Fibroblast of skin of left quadriceps (primary cell): ENCODE results near the gene FAM25C.
"Not testable (repeated sequence)": the region's sequence is repeated elsewhere in the genome, so short reads cannot be mapped to it uniquely, and the experiment has no call there.

Source experiments
- DNase-seq, 2 experiments: peaks; one replicate each; pipeline ENCODE4 v3.0.0-alpha.2; 2013; ENCODE audit warnings: low read depth in 2 of 2

The FAM25C gene

GRCh38 chr10:47959677-47960076, 39.9 kb downstream of the FAM25C start:
- DNase-seq: not testable (repeated sequence)

- DNase-seq: not testable (repeated sequence)
Measured at GRCh38 chr10:47957158-47957557, 42.4 kb downstream of the FAM25C start.

GRCh38 chr10:47947424-47947823, 52.2 kb downstream of the FAM25C start:
- not testable (repeated sequence) for DNase-seq
